Kidney (tissue), 14 donors: Measurements from ENCODE around the gene KREMEN2. TPM values are rescaled to one million over a fixed set of nuclear protein-coding genes. Genes with fewer than 3 reads are reported as not detected.

ENCODE experiments used
- DNase-seq, 5 donors: peaks; one replicate each; pipeline ENCODE4 v3.0.0-alpha.2; 2013 to 2020
- FAIRE-seq: peaks from 2 replicates; lab custom pipeline; 2012; peaks lifted over from hg19 to GRCh38; lab: Jason Lieb, UNC
- H3K27ac ChIP-seq, 2 donors: one replicate each; pipeline ENCODE4 v1.7.0; 2013; ENCODE audit warnings: low read depth in 2 of 2, low read length in 2 of 2, inconsistent platforms in 1 of 2
- H3K27me3 ChIP-seq: one replicate; pipeline ENCODE4 v1.7.1; 2013; ENCODE audit warnings: low read length, inconsistent platforms; ENCODE audit not compliant: control insufficient read depth, insufficient read depth
- H3K36me3 ChIP-seq, 3 donors: one replicate each; pipeline versions ENCODE4 v1.7.0 to v1.7.1; 2013; ENCODE audit warnings: low read length in 3 of 3, control low read depth in 1 of 3, inconsistent platforms in 1 of 3; ENCODE audit not compliant: insufficient read depth in 3 of 3, control insufficient read depth in 2 of 3
- H3K4me1 ChIP-seq, 3 donors: one replicate each; pipeline versions ENCODE4 v1.7.0 to v1.7.1; 2013; ENCODE audit warnings: low read length in 3 of 3, inconsistent platforms in 1 of 3, low read depth in 1 of 3; ENCODE audit not compliant: control insufficient read depth in 2 of 3, insufficient read depth in 2 of 3
- H3K4me3 ChIP-seq, 3 donors: one replicate each; pipeline versions ENCODE4 v1.7.0 to v1.8.1; 2013; ENCODE audit warnings: low read length in 3 of 3, control low read depth in 1 of 3, inconsistent platforms in 1 of 3
- H3K9ac ChIP-seq, 3 donors: one replicate each; pipeline versions ENCODE4 v1.7.0 to v1.7.1; 2013; ENCODE audit warnings: low read length in 3 of 3, control low read depth in 1 of 3, inconsistent platforms in 1 of 3
- H3K9me3 ChIP-seq, 3 donors: one replicate each; pipeline versions ENCODE4 v1.7.0 to v1.7.1; 2013; ENCODE audit warnings: low read length in 3 of 3, control low read depth in 1 of 3, inconsistent platforms in 1 of 3; ENCODE audit not compliant: control insufficient read depth in 2 of 3, insufficient read depth in 1 of 3
- CTCF ChIP-seq: IDR thresholded peaks from 3 replicates; pipeline ENCODE4 v1.5.1; 2012; ENCODE audit warnings: mild to moderate bottlenecking, moderate library complexity, borderline replicate concordance; ENCODE audit not compliant: insufficient read depth; ENCODE audit errors: extremely low read depth
- intact Hi-C: fragments of 100-400 bp; cut with DNase I; formaldehyde crosslinking; loops from one replicate; pipeline ENCODE4 v1.11.1; 2022
- polyA plus RNA-seq: library from polyadenylated mRNA; stranded (reverse); fragments of 350-450 nt; fragmentation: Illumina TruSeq; extraction: RNeasy Lipid Tissue Mini Kit (QIAGEN cat#74804); gene quantifications from one replicate; pipeline ENCODE4 v1.2.3, GENCODE V29; 2014; ENCODE audit warnings: low read depth, low replicate concordance; ENCODE audit not compliant: insufficient read depth
- total RNA-seq: library from RNA; stranded (reverse); fragmentation: NEBNext Ultra II Directional; extraction: Animal tissue kit (Norgen Biotek cat#: 25700); gene quantifications from one replicate; pipeline ENCODE4 v1.2.1, GENCODE V29; 2021
- donor health status: control.
- donor health status: control.
- donor health status: control.
- donor health status: control.
- donor health status: control.
- donor health status: DM: yes; HTN: yes; CAD: no.
- donor health status: Normal renal cell carcinoma (clear cell type).

The KREMEN2 gene
- total and polyA plus RNA-seq, 2 donors from 2014 or later = not detected

- TF ChIP-seq CTCF = no peak
- H3K9me3 ChIP-seq = no peaks in the 10 kb centered on the region
- intact Hi-C loops = no loop called here
- H3K27ac ChIP-seq = no peak overlapping the region
- H3K9ac ChIP-seq = no peak overlapping the region
- no peaks in the 10 kb centered on the region for H3K36me3 ChIP-seq
- H3K27me3 ChIP-seq = peaks cover 5% of the 10 kb centered on the region
- peak overlapping the region in 1 of 3 donors; percentile 19 for H3K4me3 ChIP-seq
- DNase-seq (no peak), FAIRE-seq (no peak)
- H3K4me1 ChIP-seq = peaks cover 0 to 3% (median 0%) of the 10 kb centered on the region in 3 donors
Measured at GRCh38 chr16:3007059-3007956, 43.2 kb downstream of the KREMEN2 start.

- FAIRE-seq (no peak), DNase-seq (peak in 1 of 5 donors; percentile 22)
- Histone ChIP-seq H3K27ac (no peak overlapping the region), H3K4me3 (peak overlapping the region in 1 of 3 donors; percentile 19), H3K4me1 (peaks cover 0 to 3% (median 0%) of the 10 kb centered on the region in 3 donors), H3K9me3 (no peaks in the 10 kb centered on the region), H3K9ac (no peak overlapping the region), H3K36me3 (no peaks in the 10 kb centered on the region), H3K27me3 (peaks cover 5% of the 10 kb centered on the region)
- intact Hi-C loops = no loop called here
- no peak for TF ChIP-seq CTCF
Measured at GRCh38 chr16:3007957-3008689, 44.0 kb downstream of the KREMEN2 start.

- no peak for TF ChIP-seq CTCF
- intact Hi-C loops = no loop called here
- no peak overlapping the region for H3K27ac ChIP-seq
- H3K27me3 ChIP-seq = peaks cover 5% of the 10 kb centered on the region
- FAIRE-seq (no peak), DNase-seq (no peak)
- H3K4me3 ChIP-seq = no peak overlapping the region
- no peak overlapping the region for H3K9ac ChIP-seq
- no peaks in the 10 kb centered on the region for H3K9me3 ChIP-seq
- no peaks in the 10 kb centered on the region for H3K36me3 ChIP-seq
- peaks cover 0 to 3% (median 0%) of the 10 kb centered on the region in 3 donors for H3K4me1 ChIP-seq
Measured at GRCh38 chr16:3008690-3009037, 44.6 kb downstream of the KREMEN2 start.
